Activated CD8-positive, alpha-beta T cell treated with anti-CD3 and anti-CD28 coated beads, Interleukin-2, amount 10 ng/mL, durations not matched to agents 7 days and 5 days (primary cell): ENCODE data around the gene CKS1B. TPM values are rescaled to one million over a fixed set of nuclear protein-coding genes. Genes with fewer than 3 reads are reported as not detected.
A peak's percentile ranks its signal among the peaks of the same experiment; 100 is the strongest.

Experiments used
- ATAC-seq: fragments of 150-1000 bp; cut with Tn5 transposase; one replicate; pipeline ENCODE4 v1.10.0; 2021; ENCODE audit warnings: moderate library complexity
- CTCF ChIA-PET: fragments of 350-600 bp; sonication (Branson Sonifier 250); formaldehyde crosslinking; loops from one replicate; lab custom pipeline; 2021; ENCODE audit warnings: antibody characterized with exemption; lab: Charles Lee
- POLR2A ChIA-PET: fragments of 350-600 bp; sonication (Branson Sonifier 250); formaldehyde crosslinking; loops from one replicate; lab custom pipeline; 2021; ENCODE audit warnings: antibody characterized with exemption; lab: Charles Lee
- DNase-seq: peaks from one replicate; pipeline ENCODE4 v3.0.0-alpha.2; 2020
- H3K27ac Mint-ChIP-seq: one replicate; pipeline ENCODE4 v1.8.0; 2021; ENCODE audit warnings: mild to moderate bottlenecking, mixed read lengths
- H3K27me3 Mint-ChIP-seq: one replicate; pipeline ENCODE4 v1.8.0; 2021; ENCODE audit warnings: low read depth, mixed read lengths
- H3K36me3 Mint-ChIP-seq: one replicate; pipeline ENCODE4 v1.8.0; 2021; ENCODE audit warnings: low read depth, mixed read lengths
- H3K4me1 Mint-ChIP-seq: one replicate; pipeline ENCODE4 v1.8.0; 2021; ENCODE audit warnings: low read depth, mixed read lengths
- H3K4me3 Mint-ChIP-seq: one replicate; pipeline ENCODE4 v1.8.0; 2021; ENCODE audit warnings: mild to moderate bottlenecking, mixed read lengths
- H3K9me3 Mint-ChIP-seq: one replicate; pipeline ENCODE4 v1.8.0; 2022; ENCODE audit warnings: mixed read lengths; ENCODE audit not compliant: insufficient read depth
- total RNA-seq, 2 experiments: library from RNA; stranded (reverse); gene quantifications; one replicate each; pipeline ENCODE4 v1.2.3, GENCODE V29; 2021

CKS1B gene
- 100 to 1,000 TPM; 151 to 153 TPM for total RNA-seq

DNA sequence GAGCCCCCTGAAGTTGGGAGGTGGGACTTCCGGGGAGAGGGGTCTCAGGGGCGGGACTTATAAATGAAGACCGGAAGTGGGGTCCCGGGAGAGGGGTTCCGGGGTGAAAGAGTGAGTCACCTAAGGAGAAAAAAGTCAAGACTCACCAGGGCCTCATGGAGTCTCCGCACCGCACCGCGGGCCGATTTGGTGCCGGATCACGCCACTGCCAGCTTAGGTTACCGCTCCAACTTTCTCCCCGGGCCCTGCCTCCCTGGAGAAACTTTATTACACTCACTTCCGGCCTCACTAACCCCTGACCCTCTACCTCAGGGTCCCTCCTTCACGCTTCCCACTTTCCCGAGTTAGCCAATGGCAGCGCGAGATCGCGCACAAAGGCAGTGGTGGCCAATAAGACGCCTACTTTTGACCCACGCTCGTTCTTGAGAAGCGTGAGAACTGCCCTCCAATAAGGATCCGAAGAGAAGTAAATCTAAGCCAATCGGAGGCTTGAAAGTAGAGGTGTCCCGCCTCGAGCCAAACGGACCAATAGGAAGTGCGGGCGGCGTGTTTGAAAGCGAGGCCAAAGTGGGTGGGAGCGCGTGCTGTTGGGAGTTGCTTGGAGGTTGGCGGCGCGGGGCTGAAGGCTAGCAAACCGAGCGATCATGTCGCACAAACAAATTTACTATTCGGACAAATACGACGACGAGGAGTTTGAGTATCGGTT lies at the start of gene CKS1B:
TSS of gene CKS1B (plus strand) at position 580 of the 706 bp plus-strand sequence. CDS start at position 645, 65 bp downstream.
- CTCF ChIA-PET, result interaction anchor here (0.9 to 4.7 kb wide), 15 partner anchors 9 to 304 kb away, joined by 3 to 22 read pairs (median 4); partner anchors contain the start of genes FLAD1, PBXIP1 and PYGO2
- Mint-ChIP-seq H3K4me1 (peaks cover 40% of the 10 kb centered on the region), H3K36me3 (peaks cover 38% of the 10 kb centered on the region), H3K4me3 (no peak within 1 kb of the TSS), H3K27ac (no peak within 1 kb of the TSS), H3K27me3 (no peaks in the 10 kb centered on the region), H3K9me3 (no peaks in the 10 kb centered on the region)
- ATAC-seq (peak; percentile 91), DNase-seq (peak; percentile 98)
- POLR2A ChIA-PET, result interaction anchor here (0.6 to 4.2 kb wide), 25 partner anchors 9 to 369 kb away, joined by 3 to 31 read pairs (median 4); partner anchors contain the start of genes ADAM15, FLAD1, PBXIP1 and PMVK

DNA sequence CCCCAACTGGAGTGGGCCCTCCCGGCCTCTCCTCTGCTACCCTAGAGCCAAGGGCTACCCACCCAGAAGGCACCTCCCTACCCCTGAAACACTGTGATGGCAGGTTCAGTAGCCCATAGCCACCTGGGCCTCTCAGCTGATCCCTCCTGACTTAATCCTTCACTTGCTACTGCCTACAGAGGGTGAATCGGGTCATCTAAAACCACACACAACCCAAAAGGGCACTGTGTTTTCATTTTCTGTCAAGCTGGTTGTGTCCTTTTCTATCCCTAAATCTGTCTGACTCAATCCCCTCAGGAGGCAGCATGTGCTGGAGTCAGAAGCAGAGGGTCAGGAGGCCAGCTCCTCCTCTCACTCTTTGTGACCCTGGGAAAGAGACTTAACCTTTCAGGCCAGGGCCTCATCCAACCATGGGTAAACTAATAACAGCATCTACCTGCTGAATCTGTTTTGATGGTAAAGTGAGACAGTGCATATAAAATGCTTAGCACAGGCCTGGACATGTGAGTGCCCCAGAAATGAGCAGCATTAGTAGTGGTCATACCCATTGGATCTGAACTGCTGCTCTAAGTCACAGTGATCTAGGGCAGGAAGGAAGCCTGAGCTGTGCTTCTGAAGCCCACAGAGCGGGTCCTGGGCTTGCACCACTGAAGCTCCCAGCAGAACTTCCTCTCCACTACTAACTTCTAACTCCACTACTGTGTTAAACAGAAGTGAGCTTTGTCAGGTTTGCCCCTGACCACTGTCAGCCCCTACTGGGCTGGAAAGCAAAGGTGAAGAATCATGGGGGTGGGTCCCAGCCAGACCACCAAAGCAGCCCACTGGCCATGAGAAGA lies 48.9 kb upstream of the CKS1B start:
- ChIA-PET CTCF (interaction anchor here (1.5 kb wide), 1 partner anchor 11 kb away, joined by 7 read pairs; the partner anchor contains the start of gene PMVK), POLR2A (interaction anchor here (2.5 kb wide), 1 partner anchor 11 kb away, joined by 12 read pairs; the partner anchor contains the start of gene PMVK)
- H3K36me3 Mint-ChIP-seq, result peaks cover 52% of the 10 kb centered on the region
- H3K27ac Mint-ChIP-seq, result peak overlapping the region; percentile 86
- no peaks in the 10 kb centered on the region for H3K9me3 Mint-ChIP-seq
- H3K4me1 Mint-ChIP-seq, result peaks cover 19% of the 10 kb centered on the region
- no peak for ATAC-seq
- H3K27me3 Mint-ChIP-seq, result no peaks in the 10 kb centered on the region
- no peak overlapping the region for H3K4me3 Mint-ChIP-seq
- no peak for DNase-seq

DNA sequence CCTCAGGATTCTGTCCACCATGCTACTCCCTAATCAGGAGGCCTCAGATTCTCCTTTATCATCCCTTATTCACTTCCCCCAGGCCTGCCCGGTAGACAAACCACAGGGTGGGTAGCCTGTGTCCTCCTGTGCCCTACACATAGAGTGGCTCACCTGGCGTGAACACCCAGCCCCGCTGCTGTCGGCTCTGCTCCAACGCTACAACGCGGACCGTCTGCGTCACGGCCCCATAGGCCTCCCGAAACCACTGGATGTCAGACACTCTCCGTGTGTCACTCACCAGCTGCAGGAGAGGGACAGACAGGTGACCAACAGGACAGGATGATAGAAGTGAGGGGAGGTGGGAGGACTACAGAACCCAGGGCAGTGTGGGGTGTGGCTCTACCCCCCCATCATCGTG lies 48.3 kb upstream of the CKS1B start:
- no peak overlapping the region for H3K4me3 Mint-ChIP-seq
- DNase-seq, result no peak
- ATAC-seq, result no peak
- ChIA-PET CTCF (interaction anchor here (1.5 kb wide), 1 partner anchor 10 kb away, joined by 7 read pairs; the partner anchor contains the start of gene PMVK), POLR2A (interaction anchor here (2.5 kb wide), 1 partner anchor 10 kb away, joined by 12 read pairs; the partner anchor contains the start of gene PMVK)
- peaks cover 19% of the 10 kb centered on the region for H3K4me1 Mint-ChIP-seq
- no peaks in the 10 kb centered on the region for H3K9me3 Mint-ChIP-seq
- H3K27ac Mint-ChIP-seq, result peak overlapping the region; percentile 86
- peaks cover 55% of the 10 kb centered on the region for H3K36me3 Mint-ChIP-seq
- no peaks in the 10 kb centered on the region for H3K27me3 Mint-ChIP-seq

DNA sequence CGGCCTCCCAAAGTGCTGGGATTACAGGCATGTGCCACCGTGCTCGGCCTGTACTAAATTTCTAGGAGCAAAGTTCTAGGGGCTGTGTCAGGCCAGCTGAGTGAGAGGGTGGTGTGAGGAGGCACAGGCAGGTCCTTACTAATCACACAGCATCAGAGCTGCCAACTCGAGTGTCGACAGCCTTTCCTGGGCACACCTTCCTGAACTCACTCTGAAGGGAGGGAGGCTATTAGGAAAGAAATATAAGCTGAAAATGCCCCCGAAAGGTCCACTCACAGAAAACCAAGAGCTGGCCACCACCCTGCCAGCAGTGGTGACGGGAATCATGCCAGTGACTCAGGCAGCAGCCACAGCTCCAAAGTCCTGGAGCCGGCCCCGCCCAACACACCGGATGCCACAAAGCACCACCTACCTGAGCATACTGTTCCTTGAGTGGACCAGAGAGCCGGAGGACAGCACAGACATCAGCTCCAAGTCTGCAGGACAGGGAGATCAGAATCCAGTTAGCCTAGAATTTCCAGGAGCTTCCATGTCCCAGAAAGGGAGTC lies 42.5 kb upstream of the CKS1B start:
- no peaks in the 10 kb centered on the region for H3K27me3 Mint-ChIP-seq
- DNase-seq (no peak), ATAC-seq (no peak)
- peaks cover 21% of the 10 kb centered on the region for H3K4me1 Mint-ChIP-seq
- ChIA-PET CTCF (interaction anchor here (0.8 to 1.5 kb wide), 2 partner anchors 20 to 262 kb away, joined by 3 read pairs; no protein-coding TSS in a partner anchor), POLR2A (no interaction called here)
- H3K36me3 Mint-ChIP-seq, result peaks cover 32% of the 10 kb centered on the region
- H3K9me3 Mint-ChIP-seq, result no peaks in the 10 kb centered on the region
- H3K27ac Mint-ChIP-seq, result no peak overlapping the region
- H3K4me3 Mint-ChIP-seq, result no peak overlapping the region

DNA sequence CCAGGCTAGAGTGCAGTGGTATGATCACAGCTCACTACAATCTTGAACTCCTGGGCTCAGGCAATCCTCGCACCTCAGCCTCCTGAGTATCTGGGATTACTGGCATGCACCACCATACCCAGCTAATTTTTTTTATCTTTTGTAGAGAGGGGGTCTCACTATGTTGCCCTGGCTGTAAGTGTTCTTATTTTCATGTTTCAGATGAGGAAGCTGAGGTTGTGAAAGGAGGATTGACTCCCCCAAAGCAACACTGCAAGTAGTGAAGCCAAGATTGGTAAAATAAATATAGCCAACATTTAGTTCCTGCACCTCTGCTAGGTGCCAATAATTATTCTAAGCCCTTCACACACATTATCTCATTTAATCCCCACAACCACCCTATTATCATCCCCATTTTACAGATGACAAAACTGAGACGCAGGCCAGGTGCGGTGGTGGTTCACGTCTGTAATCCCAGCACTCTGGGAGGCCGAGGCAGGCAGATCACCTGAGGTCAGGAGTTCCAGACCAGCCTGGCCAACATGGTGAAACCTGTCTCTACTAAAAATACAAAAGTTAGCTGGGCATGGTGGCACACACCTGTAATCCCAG lies 40.0 kb upstream of the CKS1B start:
- DNase-seq (no peak), ATAC-seq (no peak)
- H3K27me3 Mint-ChIP-seq, result no peaks in the 10 kb centered on the region
- peaks cover 38% of the 10 kb centered on the region for H3K4me1 Mint-ChIP-seq
- H3K4me3 Mint-ChIP-seq, result no peak overlapping the region
- CTCF ChIA-PET, result interaction anchor here (1.7 kb wide), 1 partner anchor 375 kb away, joined by 5 read pairs; no protein-coding TSS in a partner anchor
- H3K27ac Mint-ChIP-seq, result no peak overlapping the region
- POLR2A ChIA-PET, result interaction anchor here (7.8 kb wide), 1 partner anchor 19 kb away, joined by 77 read pairs; the partner anchor contains the start of gene PBXIP1
- peaks cover 15% of the 10 kb centered on the region for H3K36me3 Mint-ChIP-seq
- H3K9me3 Mint-ChIP-seq, result no peaks in the 10 kb centered on the region

DNA sequence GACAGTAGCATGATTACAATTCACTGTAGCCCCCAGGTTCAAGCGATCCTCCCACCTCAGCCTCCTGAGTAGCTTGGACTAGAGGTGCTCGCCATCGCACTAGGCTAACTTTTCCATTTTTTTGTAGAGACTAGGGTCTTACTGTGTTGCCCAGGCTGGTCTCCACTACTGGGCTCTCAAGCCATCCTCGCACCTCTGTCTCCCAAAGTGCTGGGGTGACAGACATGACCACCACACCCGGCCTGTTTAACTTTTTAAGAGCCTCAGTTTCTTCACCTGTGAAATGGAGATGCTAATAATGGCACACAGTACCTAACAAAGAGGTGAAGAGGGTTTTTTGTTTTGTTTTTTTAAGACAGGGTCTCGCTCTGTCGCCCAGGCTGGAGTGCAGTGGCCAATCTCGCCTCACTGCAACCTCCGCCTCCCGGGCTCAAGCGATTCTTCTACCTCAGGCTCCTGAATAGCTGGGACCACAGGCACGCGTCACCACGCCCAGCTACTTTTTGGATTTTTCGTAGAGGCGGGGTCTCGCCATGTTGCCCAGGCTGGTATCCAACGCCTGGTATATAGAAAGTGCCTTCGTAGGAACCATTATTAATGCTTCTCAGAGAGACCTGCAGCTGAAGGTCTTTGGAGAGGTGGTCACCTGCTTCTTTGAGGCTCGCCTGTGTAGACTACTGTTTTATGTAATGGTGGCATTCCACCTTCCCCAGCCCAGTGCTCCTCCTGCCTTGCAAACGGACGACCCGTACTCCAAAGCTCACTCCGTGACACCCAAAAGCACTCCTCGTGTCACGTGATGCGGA lies 38.5 kb upstream of the CKS1B start:
- ChIA-PET CTCF (interaction anchor here (0.5 to 3.7 kb wide), 19 partner anchors 10 to 959 kb away, joined by 3 to 24 read pairs (median 5); partner anchors contain the start of genes ADAM15, CHRNB2 and LENEP), POLR2A (interaction anchor here (0.5 to 7.8 kb wide), 21 partner anchors 9 to 380 kb away, joined by 3 to 77 read pairs (median 4); partner anchors contain the start of genes CKS1B, LENEP, PBXIP1 and PYGO2)
- Mint-ChIP-seq H3K27me3 (no peaks in the 10 kb centered on the region), H3K36me3 (peaks cover 8% of the 10 kb centered on the region), H3K9me3 (no peaks in the 10 kb centered on the region), H3K4me1 (peaks cover 50% of the 10 kb centered on the region), H3K4me3 (peak overlapping the region; percentile 95), H3K27ac (peak overlapping the region; percentile 96)
- no peak for DNase-seq
- ATAC-seq, result no peak

DNA sequence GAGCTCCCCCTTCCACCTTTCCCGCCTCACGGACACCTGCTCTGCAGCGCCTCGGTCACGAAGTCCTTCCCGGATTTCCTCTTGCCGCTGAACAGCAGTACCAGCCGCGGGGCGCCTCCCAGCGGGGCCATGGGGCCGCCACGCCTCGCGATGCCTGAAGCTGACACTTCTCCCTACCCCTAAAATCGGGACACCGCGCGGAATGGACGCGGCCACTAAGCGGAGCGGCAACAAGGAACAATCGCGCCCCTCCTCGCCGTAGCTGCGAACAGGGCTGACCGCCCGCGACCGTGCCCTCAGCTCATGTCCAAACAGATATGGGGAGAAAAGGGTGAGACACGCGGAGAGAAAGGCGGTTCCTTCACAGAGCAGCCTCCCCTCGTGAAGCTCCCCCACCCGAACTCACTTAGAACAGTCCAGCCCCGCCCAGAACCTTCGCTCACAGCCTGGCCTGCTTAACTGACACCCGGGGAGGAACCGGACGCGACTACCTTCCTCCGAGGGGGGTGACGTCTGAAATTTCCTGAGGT lies 37.9 kb upstream of the CKS1B start, which contains the start of gene PMVK:
TSS of gene PMVK (minus strand) at position 165 of the 530 bp plus-strand sequence. CDS start at position 131, 34 bp downstream.
- Mint-ChIP-seq H3K27ac (peak within 1 kb of the TSS; percentile 96), H3K27me3 (no peaks in the 10 kb centered on the region), H3K4me1 (peaks cover 56% of the 10 kb centered on the region), H3K9me3 (no peaks in the 10 kb centered on the region), H3K4me3 (peak within 1 kb of the TSS; percentile 95), H3K36me3 (peaks cover 6% of the 10 kb centered on the region)
- POLR2A ChIA-PET, result interaction anchor here (0.5 to 7.8 kb wide), 21 partner anchors 9 to 381 kb away, joined by 3 to 77 read pairs (median 4); partner anchors contain the start of genes CKS1B, LENEP, PBXIP1 and PYGO2
- DNase-seq (peak; percentile 98), ATAC-seq (peak; percentile 86)
- CTCF ChIA-PET, result interaction anchor here (0.5 to 3.7 kb wide), 19 partner anchors 11 to 959 kb away, joined by 3 to 24 read pairs (median 5); partner anchors contain the start of genes ADAM15, CHRNB2 and LENEP

DNA sequence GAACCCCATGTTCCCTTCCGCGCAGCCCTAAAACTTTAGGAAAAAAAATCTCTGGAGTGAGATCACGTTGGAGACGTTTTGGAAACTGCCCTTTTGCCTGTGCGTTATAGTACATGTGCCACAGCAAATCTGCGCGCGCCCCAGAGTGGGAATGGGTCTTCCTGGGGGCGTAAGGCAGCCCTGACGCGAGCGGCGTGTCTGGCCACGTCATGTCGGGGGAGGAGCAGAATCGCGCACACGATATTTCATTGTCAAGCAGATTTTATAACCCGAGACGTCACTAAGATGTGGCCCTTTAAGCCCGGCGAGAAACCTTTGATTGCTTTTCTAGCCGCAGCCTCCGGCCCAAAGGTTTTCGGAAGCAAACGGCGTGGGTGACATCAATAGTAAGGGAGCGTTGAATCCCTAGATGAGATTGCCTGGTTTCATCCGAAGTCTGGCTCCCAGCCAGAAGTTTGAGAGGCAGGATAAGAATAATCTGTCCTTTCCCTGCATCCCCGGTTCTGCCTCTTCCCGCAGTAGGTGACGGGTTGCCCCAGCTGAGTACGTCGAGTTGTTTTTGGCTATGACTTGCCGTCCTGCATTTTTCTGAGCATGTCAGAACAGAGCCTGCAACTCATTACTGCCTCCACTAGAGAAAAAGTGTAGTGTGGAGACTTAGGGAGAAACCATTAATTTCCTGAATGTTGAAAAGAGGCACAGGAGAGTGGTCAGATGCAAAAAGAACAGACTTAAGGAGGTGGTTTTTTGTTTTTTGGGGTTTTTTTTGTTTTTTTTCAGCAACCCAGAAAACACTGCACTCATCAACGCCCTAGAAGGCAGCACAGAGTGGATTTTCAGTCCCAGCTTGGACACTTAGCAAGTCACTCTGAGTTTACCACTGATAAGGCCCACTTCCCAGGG lies 37.1 kb upstream of the CKS1B start:
- CTCF ChIA-PET, result interaction anchor here (0.8 to 3.7 kb wide), 16 partner anchors 12 to 602 kb away, joined by 3 to 24 read pairs (median 4); partner anchors contain the start of genes ADAM15 and CHRNB2
- peak overlapping the region; percentile 95 for H3K4me3 Mint-ChIP-seq
- H3K9me3 Mint-ChIP-seq, result no peaks in the 10 kb centered on the region
- no peaks in the 10 kb centered on the region for H3K27me3 Mint-ChIP-seq
- DNase-seq (peak; percentile 93), ATAC-seq (peak; percentile 74)
- peak overlapping the region; percentile 96 for H3K27ac Mint-ChIP-seq
- peaks cover 64% of the 10 kb centered on the region for H3K4me1 Mint-ChIP-seq
- POLR2A ChIA-PET, result interaction anchor here (0.7 to 7.8 kb wide), 14 partner anchors 8 to 382 kb away, joined by 3 to 77 read pairs (median 4); partner anchors contain the start of genes CKS1B and PBXIP1
- H3K36me3 Mint-ChIP-seq, result peaks cover 6% of the 10 kb centered on the region

DNA sequence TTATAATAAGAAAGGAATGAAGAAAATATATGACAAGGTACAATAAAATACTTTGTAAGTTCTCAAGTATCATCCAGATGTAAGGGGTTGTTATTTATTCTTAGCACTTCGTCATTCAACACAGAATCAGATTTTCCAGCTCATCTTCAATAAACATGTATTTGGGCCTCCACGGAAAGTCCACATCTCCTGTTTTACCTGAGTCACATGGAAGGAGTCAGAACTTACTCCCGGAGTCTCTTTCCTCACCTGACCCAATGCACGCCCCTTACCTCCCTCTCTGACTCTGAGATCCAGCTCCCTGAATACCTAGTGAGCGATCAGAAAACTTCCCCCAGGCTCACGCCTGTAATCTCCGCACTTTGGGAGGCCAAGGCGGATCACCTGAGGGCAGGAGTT lies 36.5 kb upstream of the CKS1B start:
- Mint-ChIP-seq H3K9me3 (no peaks in the 10 kb centered on the region), H3K27ac (peak overlapping the region; percentile 96), H3K27me3 (no peaks in the 10 kb centered on the region), H3K4me3 (peak overlapping the region; percentile 95), H3K4me1 (peaks cover 70% of the 10 kb centered on the region), H3K36me3 (peaks cover 6% of the 10 kb centered on the region)
- POLR2A ChIA-PET, result interaction anchor here (0.7 to 7.8 kb wide), 3 partner anchors 10 to 123 kb away, joined by 3 to 77 read pairs (median 3); partner anchors contain the start of gene PBXIP1
- DNase-seq (no peak), ATAC-seq (no peak)
- CTCF ChIA-PET, result interaction anchor here (0.8 to 3.7 kb wide), 5 partner anchors 69 to 378 kb away, joined by 3 to 24 read pairs (median 3); no protein-coding TSS in a partner anchor
